CD4-positive, alpha-beta T cell (primary cell): Measurements from ENCODE around the gene EPB41L1. TPM values are rescaled to one million over a fixed set of nuclear protein-coding genes. Genes with fewer than 3 reads are reported as not detected.

Source experiments
- ATAC-seq: fragments of 200-7000 bp; cut with Tn5 transposase; one replicate; pipeline ENCODE4 v1.10.0; 2022; ENCODE audit warnings: mild to moderate bottlenecking; ENCODE audit not compliant: poor library complexity
- CTCF ChIA-PET: fragments of 350-600 bp; sonication (Branson Sonifier 250); formaldehyde crosslinking; loops from one replicate; lab custom pipeline; 2021; ENCODE audit warnings: antibody characterized with exemption, inconsistent platforms; lab: Charles Lee
- POLR2A ChIA-PET: fragments of 350-600 bp; sonication (Branson Sonifier 250); formaldehyde crosslinking; loops from one replicate; lab custom pipeline; 2021; ENCODE audit warnings: antibody characterized with exemption, inconsistent platforms; lab: Charles Lee
- DNase-seq, 14 experiments: peaks; one replicate each; pipeline ENCODE4 v3.0.0-alpha.2; 2013 to 2020; ENCODE audit warnings: mixed read lengths in 2 of 14
- H3K27ac ChIP-seq, 2 donors: one replicate each; pipeline versions ENCODE4 v1.5.1 to v1.7.0; 2013; ENCODE audit warnings: low read length in 2 of 2, low read depth in 1 of 2, mild to moderate bottlenecking in 1 of 2
- H3K27me3 ChIP-seq, 2 experiments: 1 replicate in 1 of 2; 2 replicates in 1 of 2; pipeline versions ENCODE4 v1.6.1 to v1.7.0; 2013; ENCODE audit warnings: low read length in 2 of 2, control low read depth in 1 of 2, mild to moderate bottlenecking in 1 of 2, moderate library complexity in 1 of 2; ENCODE audit not compliant: insufficient read depth in 2 of 2, control insufficient read depth in 1 of 2
- H3K36me3 ChIP-seq: one replicate; pipeline ENCODE4 v1.6.1; 2013; ENCODE audit warnings: low read length, control low read depth; ENCODE audit not compliant: insufficient read depth
- H3K4me1 ChIP-seq: one replicate; pipeline ENCODE4 v1.6.1; 2013; ENCODE audit warnings: low read length, control low read depth; ENCODE audit not compliant: insufficient read depth
- H3K4me3 ChIP-seq: one replicate; pipeline ENCODE4 v1.5.1; 2013; ENCODE audit warnings: mild to moderate bottlenecking, low read length, moderate library complexity
- H3K9me3 ChIP-seq, 2 experiments: 1 replicate in 1 of 2; 2 replicates in 1 of 2; pipeline versions ENCODE4 v1.6.1 to v1.7.0; 2013; ENCODE audit warnings: low read length in 2 of 2, mild to moderate bottlenecking in 2 of 2, control low read depth in 1 of 2, moderate library complexity in 1 of 2; ENCODE audit not compliant: control insufficient read depth in 1 of 2, insufficient read depth in 1 of 2
- H3K27ac Mint-ChIP-seq: one replicate; pipeline ENCODE4 v1.8.0; 2020; ENCODE audit warnings: mixed read lengths
- H3K27me3 Mint-ChIP-seq: one replicate; pipeline ENCODE4 v1.8.0; 2021; ENCODE audit warnings: mixed read lengths
- H3K36me3 Mint-ChIP-seq: one replicate; pipeline ENCODE4 v1.8.0; 2021; ENCODE audit warnings: low read depth, mixed read lengths
- H3K4me1 Mint-ChIP-seq: one replicate; pipeline ENCODE4 v1.8.0; 2021; ENCODE audit warnings: low read depth, mixed read lengths
- H3K4me3 Mint-ChIP-seq: one replicate; pipeline ENCODE4 v1.8.0; 2020; ENCODE audit warnings: mild to moderate bottlenecking, mixed read lengths
- H3K9me3 Mint-ChIP-seq: one replicate; pipeline ENCODE4 v1.8.0; 2020; ENCODE audit warnings: mixed read lengths
- CTCF ChIP-seq: fragments of 200-600 bp; IDR thresholded peaks from one replicate; pipeline ENCODE4 v1.8.0; 2022; ENCODE audit warnings: antibody characterized with exemption, mild to moderate bottlenecking
- intact Hi-C, 2 experiments: fragments of 100-400 bp; cut with DNase I in 1 of 2; cut with micrococcal nuclease in 1 of 2; formaldehyde crosslinking; loops; one replicate each; pipeline versions ENCODE4 v1.15.1 to v1.9.0; 2023 to 2025; cut with DNase I, micrococcal nuclease
- total RNA-seq, 174 experiments: library from RNA in 2 of 174; stranded (reverse) in 2 of 174; gene quantifications; one replicate each; pipeline ENCODE4 v1.2.3 and lab custom pipeline; 2021 to 2026

Gene EPB41L1
- total RNA-seq, 2 experiments from 2014 or later = 0.19 to 0.25 TPM

DNA sequence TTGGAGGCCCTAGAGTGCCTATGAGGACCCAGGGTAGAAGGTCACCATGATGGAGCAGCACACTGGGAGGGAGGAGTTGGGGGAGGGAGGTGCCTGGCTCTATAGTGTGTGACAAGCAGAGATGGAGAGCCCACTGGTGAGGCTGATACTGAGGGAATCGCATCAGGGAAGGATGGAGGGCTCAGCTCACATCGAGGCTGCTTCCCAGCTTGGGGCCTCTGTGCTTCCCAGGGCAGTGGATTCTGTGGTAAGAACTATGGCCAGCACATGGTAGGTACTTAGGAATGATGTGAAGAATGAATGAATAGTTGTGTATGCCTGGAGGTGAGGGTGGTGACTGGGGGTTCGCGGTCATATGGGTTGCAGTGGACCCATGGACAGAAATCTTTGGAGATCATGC lies 1.3 kb upstream of the EPB41L1 start:
- Histone ChIP-seq H3K27ac (no peak overlapping the region), H3K4me1 (peaks cover 15% of the 10 kb centered on the region), H3K4me3 (no peak overlapping the region), H3K36me3 (no peaks in the 10 kb centered on the region), H3K27me3 (peaks cover 31 to 34% of the 10 kb centered on the region in 2 experiments), H3K9me3 (peaks cover 0 to 13% of the 10 kb centered on the region in 2 experiments)
- H3K36me3 Mint-ChIP-seq = no peaks in the 10 kb centered on the region
- intact Hi-C loops = no loop called here
- no peak overlapping the region for H3K27ac Mint-ChIP-seq
- TF ChIP-seq CTCF = no peak
- POLR2A ChIA-PET = no interaction called here
- no peak for DNase-seq
- no peak for ATAC-seq
- peaks cover 6% of the 10 kb centered on the region for H3K4me1 Mint-ChIP-seq
- peak overlapping the region; percentile 69 for H3K4me3 Mint-ChIP-seq
- H3K27me3 Mint-ChIP-seq = peaks cover 50% of the 10 kb centered on the region
- CTCF ChIA-PET = no interaction called here
- no peaks in the 10 kb centered on the region for H3K9me3 Mint-ChIP-seq

DNA sequence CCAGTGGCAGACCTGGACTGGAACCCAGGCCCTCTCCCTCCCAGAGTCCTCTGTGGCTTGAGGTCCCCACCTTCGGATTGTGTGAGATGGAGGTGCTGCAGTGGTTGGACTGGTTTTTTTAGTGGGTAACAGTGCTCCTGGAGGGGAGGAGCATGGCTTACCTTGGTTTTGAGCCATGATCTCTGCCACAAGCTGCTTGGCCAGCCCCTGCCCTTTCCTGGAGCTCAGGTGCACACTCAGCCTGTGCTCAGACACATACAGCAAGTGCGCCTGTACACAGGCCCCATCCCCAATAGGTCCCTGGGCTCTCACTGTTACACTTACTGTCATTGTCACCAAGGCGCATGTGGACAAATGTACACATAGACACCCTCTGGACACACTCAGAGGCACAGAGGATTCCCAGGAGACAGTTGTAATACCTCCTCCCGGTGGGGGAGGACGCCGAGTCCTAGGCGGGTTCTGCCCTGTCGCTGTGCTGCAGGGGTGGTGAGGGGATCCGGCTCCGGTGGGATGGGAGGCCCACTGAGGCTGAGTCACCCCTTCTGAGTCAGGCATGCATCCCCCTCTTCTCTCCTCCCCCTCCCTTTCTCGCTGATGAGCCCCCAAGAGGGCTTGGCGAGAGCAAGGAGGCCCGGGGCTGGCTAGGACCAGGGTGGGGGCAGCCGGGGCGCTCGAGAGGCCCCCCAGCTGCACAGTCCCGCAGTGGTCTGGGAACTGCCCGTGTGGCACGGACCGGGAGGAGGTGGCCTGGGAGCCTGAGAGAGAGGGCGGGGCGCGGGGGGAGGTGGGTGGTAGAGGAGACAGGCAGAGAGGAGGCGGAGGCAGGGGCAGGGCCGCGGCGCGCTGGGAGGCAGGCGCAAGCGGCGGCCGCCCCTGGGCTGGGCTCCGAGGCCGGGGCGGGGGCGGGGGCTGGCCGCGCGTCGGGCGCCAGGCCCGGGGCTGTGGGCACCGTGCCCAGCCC lies 522 bp upstream of the EPB41L1 start:
- ChIA-PET POLR2A (no interaction called here), CTCF (no interaction called here)
- H3K4me1 ChIP-seq = peaks cover 15% of the 10 kb centered on the region
- no peak overlapping the region for H3K4me3 Mint-ChIP-seq
- peak in 10 of 14 experiments; percentile 7 to 51 (median 27) for DNase-seq
- peaks cover 6% of the 10 kb centered on the region for H3K4me1 Mint-ChIP-seq
- peaks cover 31 to 34% of the 10 kb centered on the region in 2 experiments for H3K27me3 ChIP-seq
- no peak for TF ChIP-seq CTCF
- H3K9me3 Mint-ChIP-seq = no peaks in the 10 kb centered on the region
- no peaks in the 10 kb centered on the region for H3K36me3 ChIP-seq
- no peak overlapping the region for H3K4me3 ChIP-seq
- H3K27me3 Mint-ChIP-seq = peaks cover 49% of the 10 kb centered on the region
- no peaks in the 10 kb centered on the region for H3K36me3 Mint-ChIP-seq
- no peak overlapping the region for H3K27ac ChIP-seq
- intact Hi-C loops = no loop called here
- no peak overlapping the region for H3K27ac Mint-ChIP-seq
- ATAC-seq = peak; percentile 60
- H3K9me3 ChIP-seq = peaks cover 0 to 13% of the 10 kb centered on the region in 2 experiments

GRCh38 chr20:36155629-36155971 lies 1.1 kb downstream of the EPB41L1 start:
- Mint-ChIP-seq H3K27me3 (peaks cover 55% of the 10 kb centered on the region), H3K4me1 (peaks cover 6% of the 10 kb centered on the region), H3K36me3 (no peaks in the 10 kb centered on the region), H3K9me3 (no peaks in the 10 kb centered on the region), H3K4me3 (peak overlapping the region; percentile 78), H3K27ac (no peak overlapping the region)
- ChIA-PET CTCF (interaction anchor here (1.0 to 1.1 kb wide), 2 partner anchors 17 to 44 kb away, joined by 4 read pairs; no protein-coding TSS in a partner anchor), POLR2A (no interaction called here)
- no peaks in the 10 kb centered on the region for H3K36me3 ChIP-seq
- peaks cover 15% of the 10 kb centered on the region for H3K4me1 ChIP-seq
- intact Hi-C loops = loop anchor here in 1 of 2 experiments (5.0 kb wide), 1 partner anchor 287 kb away; no protein-coding TSS in a partner anchor
- H3K4me3 ChIP-seq = no peak overlapping the region
- DNase-seq (no peak), ATAC-seq (no peak)
- H3K27me3 ChIP-seq = peaks cover 31% of the 10 kb centered on the region in 2 experiments
- peaks cover 0 to 13% of the 10 kb centered on the region in 2 experiments for H3K9me3 ChIP-seq
- no peak overlapping the region for H3K27ac ChIP-seq
- TF ChIP-seq CTCF = no peak
